ENCODE results near the gene ATXN7.

- no peak for TF ChIP-seq CTCF (conservative IDR thresholded peaks at IDR 0.05; ENCODE audit: low read depth, low read length)
- TF ChIP-seq EZH2 (IDR thresholded peaks at IDR 0.05; ENCODE audit: borderline replicate concordance, low read depth, low read length, poor library complexity, severe bottlenecking), result no peak
Measured at GRCh38 chr3:63817225-63817624, 46.4 kb upstream of the ATXN7 start.
